Peyer's patch (tissue), 4 donors: ENCODE data around the gene HBM.

ENCODE experiments used
- CTCF ChIP-seq, 6 experiments: fragments of 450-650 bp in 4 of 6; fragments of 200-600 bp in 2 of 6; sonication (generic) in 1 of 6; IDR thresholded peaks; one replicate each; pipeline ENCODE4 v1.5.1; 2017 to 2019; ENCODE audit warnings: antibody characterized with exemption in 6 of 6, mild to moderate bottlenecking in 3 of 6, moderate library complexity in 1 of 6
- POLR2A ChIP-seq, 2 donors: fragments of 450-650 bp; IDR thresholded peaks; one replicate each; pipeline ENCODE4 v1.5.1; 2017; ENCODE audit warnings: antibody characterized with exemption in 2 of 2, mild to moderate bottlenecking in 2 of 2, moderate library complexity in 2 of 2

- TF ChIP-seq CTCF (IDR thresholded peaks at IDR 0.05): no peak
- TF ChIP-seq POLR2A (IDR thresholded peaks at IDR 0.05): no peak
These were observed 1.4 kb downstream of the HBM start for GRCh38 chr16:167122-167690.
